Stimulated activated CD8-positive, alpha-beta memory T cell treated with anti-CD3 and anti-CD28 coated beads, Interleukin-12 subunit alpha, Interleukin-12 subunit beta, amount 100 ng/mL, for 24 hours (primary cell): ENCODE measurements around the gene QDPR.
"Not testable (repeated sequence)": the region's sequence is repeated elsewhere in the genome, so short reads cannot be mapped to it uniquely, and the experiment has no call there.

Source experiments
- DNase-seq: peaks from one replicate; pipeline ENCODE4 v3.0.0-alpha.2; 2020; ENCODE audit errors: extremely low read depth

Gene QDPR

GRCh38 chr4:17511950-17512795 lies at the start of gene QDPR:
Gene QDPR (minus strand): TSS chr4:17512090. CDS start chr4:17512054, 36 bp downstream.
- DNase-seq: peak; percentile 51

- DNase-seq: no peak
Measured at GRCh38 chr4:17561195-17561909, 49.5 kb upstream of the QDPR start.

- DNase-seq: no peak
Measured at GRCh38 chr4:17560065-17560673, 48.3 kb upstream of the QDPR start.

GRCh38 chr4:17559709-17560048 lies 47.8 kb upstream of the QDPR start:
- no peak for DNase-seq

GRCh38 chr4:17558941-17559708 lies 47.2 kb upstream of the QDPR start:
- DNase-seq: no peak

- DNase-seq: no peak
Measured at GRCh38 chr4:17557880-17558279, 46.0 kb upstream of the QDPR start.

GRCh38 chr4:17556498-17556897 lies 44.6 kb upstream of the QDPR start:
- DNase-seq: no peak

GRCh38 chr4:17554568-17554967 lies 42.7 kb upstream of the QDPR start:
- no peak for DNase-seq

GRCh38 chr4:17552427-17552826 lies 40.5 kb upstream of the QDPR start:
- DNase-seq: no peak

GRCh38 chr4:17550549-17550948 lies 38.7 kb upstream of the QDPR start:
- no peak for DNase-seq

- DNase-seq: no peak
Measured at GRCh38 chr4:17546678-17547077, 34.8 kb upstream of the QDPR start.

- DNase-seq: no peak
Measured at GRCh38 chr4:17546222-17546621, 34.3 kb upstream of the QDPR start.

GRCh38 chr4:17545374-17546140 lies 33.7 kb upstream of the QDPR start:
- no peak for DNase-seq

GRCh38 chr4:17544831-17545234 lies 32.9 kb upstream of the QDPR start:
- no peak for DNase-seq

- no peak for DNase-seq
Measured at GRCh38 chr4:17544205-17544604, 32.3 kb upstream of the QDPR start.

- not testable (repeated sequence) for DNase-seq
Measured at GRCh38 chr4:17537060-17537459, 25.2 kb upstream of the QDPR start.

- no peak for DNase-seq
Measured at GRCh38 chr4:17535906-17536305, 24.0 kb upstream of the QDPR start.

- no peak for DNase-seq
Measured at GRCh38 chr4:17535242-17535641, 23.4 kb upstream of the QDPR start.

- DNase-seq: no peak
Measured at GRCh38 chr4:17534705-17535104, 22.8 kb upstream of the QDPR start.

GRCh38 chr4:17531538-17532285 lies 19.8 kb upstream of the QDPR start:
- no peak for DNase-seq
